Naive thymus-derived CD4-positive, alpha-beta T cell (primary cell): Measurements from ENCODE around the gene KIAA1671. TPM values are rescaled to one million over a fixed set of nuclear protein-coding genes. Genes with fewer than 3 reads are reported as not detected.
"Not testable (repeated sequence)": the region's sequence is repeated elsewhere in the genome, so short reads cannot be mapped to it uniquely, and the experiment has no call there.

ENCODE experiments used
- ATAC-seq: fragments of 150-1000 bp; cut with Tn5 transposase; 2 replicates; pipeline ENCODE4 v1.10.0; 2021; ENCODE audit warnings: mild to moderate bottlenecking, moderate library complexity
- CTCF ChIA-PET: fragments of 350-600 bp; sonication (Branson Sonifier 250); formaldehyde crosslinking; loops from one replicate; lab custom pipeline; 2021; ENCODE audit warnings: antibody characterized with exemption; lab: Charles Lee
- POLR2A ChIA-PET: fragments of 350-600 bp; sonication (Branson Sonifier 250); formaldehyde crosslinking; loops from one replicate; lab custom pipeline; 2021; ENCODE audit warnings: antibody characterized with exemption, inconsistent platforms; lab: Charles Lee
- DNase-seq, 9 donors: peaks; one replicate each; pipeline versions ENCODE4 v3.0.0 to v3.0.0-alpha.2; 2020 to 2022; ENCODE audit warnings: mixed read lengths in 1 of 9
- H3K27ac ChIP-seq: one replicate; pipeline ENCODE4 v1.7.0; 2013; ENCODE audit warnings: mild to moderate bottlenecking, low read depth, low read length, moderate library complexity
- H3K27me3 ChIP-seq, 2 donors: one replicate each; pipeline ENCODE4 v1.7.0; 2013; ENCODE audit warnings: low read length in 2 of 2, mild to moderate bottlenecking in 2 of 2, moderate library complexity in 2 of 2; ENCODE audit not compliant: control insufficient read depth in 2 of 2, insufficient read depth in 2 of 2
- H3K36me3 ChIP-seq, 3 experiments: 1 replicate in 2 of 3; 2 replicates in 1 of 3; pipeline ENCODE4 v1.7.0; 2013; ENCODE audit warnings: low read length in 3 of 3, mild to moderate bottlenecking in 3 of 3, moderate library complexity in 1 of 3; ENCODE audit not compliant: insufficient read depth in 3 of 3, control insufficient read depth in 2 of 3
- H3K4me1 ChIP-seq, 2 donors: one replicate each; pipeline ENCODE4 v1.7.0; 2013; ENCODE audit warnings: low read length in 2 of 2, mild to moderate bottlenecking in 2 of 2, moderate library complexity in 1 of 2; ENCODE audit not compliant: control insufficient read depth in 2 of 2, insufficient read depth in 2 of 2
- H3K4me3 ChIP-seq: 2 replicates; pipeline ENCODE4 v1.7.0; 2013; ENCODE audit warnings: mild to moderate bottlenecking, low read length
- H3K9me3 ChIP-seq, 3 experiments: 1 replicate in 2 of 3; 2 replicates in 1 of 3; pipeline ENCODE4 v1.7.0; 2013; ENCODE audit warnings: low read length in 3 of 3; ENCODE audit not compliant: control insufficient read depth in 2 of 3
- H3K27ac Mint-ChIP-seq, 9 donors: one replicate each; pipeline ENCODE4 v1.8.0; 2020 to 2022; ENCODE audit warnings: mixed read lengths in 9 of 9, mild to moderate bottlenecking in 8 of 9, moderate library complexity in 5 of 9, inconsistent platforms in 2 of 9
- H3K27me3 Mint-ChIP-seq, 5 donors: one replicate each; pipeline ENCODE4 v1.8.0; 2021 to 2022; ENCODE audit warnings: mixed read lengths in 5 of 5, mild to moderate bottlenecking in 1 of 5
- H3K36me3 Mint-ChIP-seq, 5 donors: one replicate each; pipeline ENCODE4 v1.8.0; 2020 to 2022; ENCODE audit warnings: mixed read lengths in 5 of 5, mild to moderate bottlenecking in 3 of 5, inconsistent platforms in 1 of 5
- H3K4me1 Mint-ChIP-seq, 7 donors: one replicate each; pipeline ENCODE4 v1.8.0; 2020 to 2022; ENCODE audit warnings: mixed read lengths in 7 of 7, mild to moderate bottlenecking in 3 of 7, inconsistent platforms in 1 of 7
- H3K4me3 Mint-ChIP-seq, 10 donors: one replicate each; pipeline ENCODE4 v1.8.0; 2020 to 2022; ENCODE audit warnings: mild to moderate bottlenecking in 10 of 10, mixed read lengths in 10 of 10, moderate library complexity in 6 of 10, inconsistent platforms in 2 of 10
- H3K9me3 Mint-ChIP-seq, 11 donors: one replicate each; pipeline ENCODE4 v1.8.0; 2020 to 2022; ENCODE audit warnings: mixed read lengths in 11 of 11, mild to moderate bottlenecking in 4 of 11, inconsistent platforms in 1 of 11, moderate library complexity in 1 of 11
- intact Hi-C, 2 donors: fragments of 100-400 bp; cut with micrococcal nuclease; formaldehyde crosslinking; loops; one replicate each; pipeline ENCODE4 v1.15.1; 2023
- polyA plus RNA-seq, 2 donors: library from polyadenylated mRNA; unstranded; fragments of 300-500 nt; fragmentation: Illumina TruSeq; gene quantifications; one replicate each; pipeline ENCODE4 v1.2.3, GENCODE V29; 2021
- total RNA-seq, 6 experiments: library from RNA in 5 of 6; stranded (reverse) in 5 of 6; gene quantifications; 1 replicate in 5 of 6; 2 replicates in 1 of 6; pipeline ENCODE4 v1.2.3 and lab custom pipeline; 2021 to 2026

Gene KIAA1671
- total and polyA plus RNA-seq, 7 experiments from 2014 or later, result 0.47 to 19.0 (median 4.2) TPM

DNA sequence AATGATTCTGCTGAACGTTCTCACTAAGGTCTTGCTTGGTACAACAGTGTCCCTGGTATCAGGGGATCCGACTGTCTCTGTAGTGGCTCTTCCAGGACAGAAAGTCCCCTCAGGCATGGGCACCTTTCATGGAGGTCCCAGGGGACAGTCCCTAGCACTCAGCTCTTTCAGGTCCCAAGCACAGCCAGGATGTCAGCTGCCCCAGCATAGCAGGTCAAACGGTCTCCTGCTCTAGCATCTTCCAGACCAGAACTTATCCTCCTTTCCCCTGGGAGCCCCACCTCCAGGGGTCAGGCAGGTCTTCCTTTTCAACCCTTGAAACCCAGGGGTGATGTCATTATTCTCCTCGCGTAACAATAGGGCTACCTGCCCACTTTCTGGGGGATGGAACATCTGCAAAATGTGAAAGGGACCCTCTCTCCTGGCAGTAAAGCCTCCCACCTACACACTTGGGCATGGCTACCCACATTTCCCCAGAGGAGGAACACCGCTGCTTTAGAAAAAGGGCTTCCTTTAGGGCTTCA, 222.4 kb downstream of the KIAA1671 start:
- POLR2A ChIA-PET, result no interaction called here

DNA sequence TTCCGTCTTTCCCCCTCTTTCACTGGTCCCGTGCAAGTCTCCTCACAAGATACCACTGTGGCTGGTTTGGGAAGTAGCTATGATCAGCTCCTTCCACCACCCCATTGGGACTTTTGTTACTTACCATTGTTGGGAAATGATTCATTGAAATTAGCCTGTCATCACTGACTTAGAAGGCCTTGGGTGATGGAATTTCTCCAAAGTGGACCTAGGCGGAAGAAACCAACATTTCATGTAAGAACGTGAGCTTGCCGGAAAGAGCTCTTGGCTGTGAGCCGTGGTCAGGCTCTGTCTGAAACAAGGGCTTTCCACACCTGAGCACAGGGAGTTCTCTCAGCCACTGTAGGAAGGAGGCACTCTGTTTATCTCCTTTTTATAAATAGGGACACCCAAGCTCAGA, 223.7 kb downstream of the KIAA1671 start:
- Histone ChIP-seq H3K27me3 (no peaks in the 10 kb centered on the region), H3K9me3 (peaks cover 0 to 6% (median 0%) of the 10 kb centered on the region in 3 experiments), H3K27ac (no peak overlapping the region), H3K4me1 (no peaks in the 10 kb centered on the region), H3K36me3 (peaks cover 0 to 24% (median 0%) of the 10 kb centered on the region in 3 experiments), H3K4me3 (no peak overlapping the region)
- POLR2A ChIA-PET, result no interaction called here
- DNase-seq (no peak), ATAC-seq (no peak)
- Mint-ChIP-seq H3K4me1 (no peaks in the 10 kb centered on the region), H3K9me3 (peaks cover 0 to 8% (median 3%) of the 10 kb centered on the region in 11 donors), H3K27ac (no peak overlapping the region), H3K27me3 (no peaks in the 10 kb centered on the region), H3K36me3 (peaks cover 3 to 34% (median 22%) of the 10 kb centered on the region in 5 donors), H3K4me3 (no peak overlapping the region)
- intact Hi-C loops, result no loop called here
- CTCF ChIA-PET, result no interaction called here

More for the DNA sequence above, 222.4 kb downstream of the KIAA1671 start:
- intact Hi-C loops, result loop anchor here in 1 of 2 donors (5.0 kb wide), 1 partner anchor 238 kb away; no protein-coding TSS in a partner anchor
- no peaks in the 10 kb centered on the region for H3K4me1 Mint-ChIP-seq
- peaks cover 0 to 7% (median 3%) of the 10 kb centered on the region in 11 donors for H3K9me3 Mint-ChIP-seq
- peaks cover 3 to 32% (median 22%) of the 10 kb centered on the region in 5 donors for H3K36me3 Mint-ChIP-seq
- CTCF ChIA-PET, result no interaction called here
- no peak overlapping the region for H3K4me3 ChIP-seq
- H3K9me3 ChIP-seq, result peaks cover 0 to 6% (median 0%) of the 10 kb centered on the region in 3 experiments
- no peaks in the 10 kb centered on the region for H3K27me3 Mint-ChIP-seq
- DNase-seq, result no peak
- H3K27ac ChIP-seq, result no peak overlapping the region
- peaks cover 0 to 24% (median 0%) of the 10 kb centered on the region in 3 experiments for H3K36me3 ChIP-seq
- no peaks in the 10 kb centered on the region for H3K27me3 ChIP-seq
- no peak overlapping the region for H3K27ac Mint-ChIP-seq
- H3K4me1 ChIP-seq, result no peaks in the 10 kb centered on the region
- H3K4me3 Mint-ChIP-seq, result no peak overlapping the region
- ATAC-seq, result no peak

DNA sequence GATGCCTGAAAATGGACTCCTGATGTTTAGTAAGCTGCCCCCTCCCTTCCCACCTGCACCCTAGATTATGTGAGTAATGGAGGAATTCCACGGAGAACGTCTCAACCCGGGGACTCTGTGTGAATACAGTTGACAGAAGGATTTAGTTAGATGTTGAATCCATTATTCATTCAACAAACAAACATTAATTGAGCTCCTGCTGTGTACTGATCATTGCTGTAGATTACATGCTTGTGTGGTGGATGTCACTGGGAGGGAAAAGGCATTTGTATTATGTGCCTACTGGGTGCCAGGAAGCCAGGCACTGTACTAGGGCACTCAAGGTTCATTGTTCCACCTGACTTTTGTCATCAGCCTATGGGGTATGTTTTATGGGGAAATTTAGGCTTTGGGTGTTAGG, 224.3 kb downstream of the KIAA1671 start:
- DNase-seq (no peak), ATAC-seq (no peak)
- Histone ChIP-seq H3K9me3 (peaks cover 0 to 6% (median 0%) of the 10 kb centered on the region in 3 experiments), H3K4me3 (no peak overlapping the region), H3K27me3 (no peaks in the 10 kb centered on the region), H3K4me1 (no peaks in the 10 kb centered on the region), H3K27ac (no peak overlapping the region), H3K36me3 (peaks cover 0 to 24% (median 0%) of the 10 kb centered on the region in 3 experiments)
- intact Hi-C loops, result no loop called here
- ChIA-PET POLR2A (interaction anchor here (0.8 kb wide), 1 partner anchor 107 kb away, joined by 3 read pairs; no protein-coding TSS in a partner anchor), CTCF (no interaction called here)
- Mint-ChIP-seq H3K4me1 (no peaks in the 10 kb centered on the region), H3K9me3 (peaks cover 0 to 8% (median 3%) of the 10 kb centered on the region in 11 donors), H3K36me3 (peaks cover 3 to 39% (median 22%) of the 10 kb centered on the region in 5 donors), H3K27me3 (no peaks in the 10 kb centered on the region), H3K27ac (no peak overlapping the region), H3K4me3 (no peak overlapping the region)

DNA sequence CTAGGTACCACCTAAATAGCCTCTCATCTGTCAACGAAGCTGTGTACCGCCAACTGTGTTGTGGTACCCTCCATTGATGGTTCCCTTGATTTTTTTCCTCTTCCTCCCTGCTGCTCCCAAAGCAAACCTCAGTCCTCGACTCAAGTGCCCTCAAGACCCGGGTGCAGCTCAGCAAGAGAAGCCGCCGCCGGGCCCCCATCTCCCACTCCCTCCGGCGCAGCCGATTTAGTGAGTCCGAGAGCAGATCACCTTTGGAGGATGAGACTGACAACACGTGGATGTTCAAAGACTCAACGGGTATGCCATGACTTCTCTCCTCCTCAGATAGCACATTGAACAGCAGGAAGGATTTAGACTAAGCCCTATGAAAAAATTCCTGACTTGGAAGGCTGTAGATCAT, 224.7 kb downstream of the KIAA1671 start:
- no peaks in the 10 kb centered on the region for H3K27me3 ChIP-seq
- no peak overlapping the region for H3K4me3 ChIP-seq
- no peak for ATAC-seq
- ChIA-PET POLR2A (interaction anchor here (0.8 kb wide), 1 partner anchor 106 kb away, joined by 3 read pairs; no protein-coding TSS in a partner anchor), CTCF (no interaction called here)
- H3K9me3 ChIP-seq, result peaks cover 0 to 6% (median 0%) of the 10 kb centered on the region in 3 experiments
- Mint-ChIP-seq H3K36me3 (peaks cover 4 to 41% (median 24%) of the 10 kb centered on the region in 5 donors), H3K27ac (no peak overlapping the region), H3K9me3 (peaks cover 0 to 8% (median 3%) of the 10 kb centered on the region in 11 donors), H3K4me1 (no peaks in the 10 kb centered on the region), H3K27me3 (no peaks in the 10 kb centered on the region), H3K4me3 (no peak overlapping the region)
- intact Hi-C loops, result no loop called here
- H3K36me3 ChIP-seq, result peaks cover 0 to 24% (median 0%) of the 10 kb centered on the region in 3 experiments
- H3K4me1 ChIP-seq, result no peaks in the 10 kb centered on the region
- no peak for DNase-seq
- no peak overlapping the region for H3K27ac ChIP-seq

DNA sequence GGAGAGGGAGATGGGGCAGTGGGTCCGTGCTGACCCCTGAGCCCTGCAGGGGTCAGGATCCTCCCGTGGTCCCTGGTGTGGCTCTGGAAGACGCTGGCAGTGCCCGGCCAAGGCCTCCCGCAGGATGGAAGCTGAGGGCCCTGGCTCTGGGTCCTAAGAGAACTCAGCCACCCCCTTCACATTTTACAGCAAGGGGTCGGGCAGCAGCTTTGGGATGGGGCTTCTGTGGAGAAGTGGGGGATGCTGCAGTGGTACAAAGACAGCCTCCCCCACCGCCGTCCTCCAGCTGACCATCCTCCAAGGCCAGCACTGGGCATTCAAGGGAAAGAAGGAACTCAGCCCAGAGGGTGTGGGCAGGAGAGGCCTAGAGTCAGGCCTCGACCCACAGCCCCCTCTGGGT, 225.4 kb downstream of the KIAA1671 start:
- no peak for DNase-seq
- CTCF ChIA-PET, result no interaction called here

DNA sequence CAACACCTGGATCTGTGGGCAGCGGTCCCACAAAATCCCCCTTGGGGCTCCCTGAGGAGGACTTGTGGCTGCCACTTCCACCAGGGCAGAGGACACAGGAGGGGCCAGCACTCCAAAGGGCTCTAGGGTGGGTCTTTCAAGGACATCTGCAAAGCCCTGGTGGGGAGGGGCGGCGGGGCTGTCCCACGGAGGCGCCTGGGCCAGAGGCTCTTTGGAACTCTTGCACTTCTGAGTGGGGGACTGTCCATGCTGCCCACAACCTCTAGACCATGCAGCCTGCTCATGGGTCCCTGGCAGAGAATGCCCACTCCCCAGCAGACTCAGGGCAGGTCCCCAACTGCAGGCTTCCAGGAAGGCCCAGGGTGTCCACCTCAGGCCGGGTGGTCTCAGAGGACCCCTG, 225.8 kb downstream of the KIAA1671 start:
- H3K36me3 ChIP-seq, result peaks cover 0 to 24% (median 0%) of the 10 kb centered on the region in 3 experiments
- H3K9me3 Mint-ChIP-seq, H3K27me3 Mint-ChIP-seq, POLR2A ChIA-PET, DNase-seq, H3K9me3 ChIP-seq, H3K4me3 ChIP-seq, H3K27ac ChIP-seq, H3K27me3 ChIP-seq, intact Hi-C loops, H3K4me1 ChIP-seq, H3K4me1 Mint-ChIP-seq, CTCF ChIA-PET: not testable (repeated sequence)
- Mint-ChIP-seq H3K4me3 (peak overlapping the region in 6 of 10 donors; percentile 49 to 82 (median 63)), H3K27ac (peak overlapping the region in 3 of 9 donors; percentile 53 to 81 (median 72)), H3K36me3 (peaks cover 7 to 47% (median 27%) of the 10 kb centered on the region in 5 donors)
- ATAC-seq, result peak; percentile 30

More for the DNA sequence above, 225.4 kb downstream of the KIAA1671 start:
- Mint-ChIP-seq H3K4me3 (no peak overlapping the region), H3K9me3 (peaks cover 0 to 8% (median 3%) of the 10 kb centered on the region in 11 donors), H3K36me3 (peaks cover 7 to 44% (median 27%) of the 10 kb centered on the region in 5 donors), H3K4me1 (no peaks in the 10 kb centered on the region), H3K27me3 (no peaks in the 10 kb centered on the region), H3K27ac (no peak overlapping the region)
- no peak overlapping the region for H3K4me3 ChIP-seq
- no peaks in the 10 kb centered on the region for H3K27me3 ChIP-seq
- peaks cover 0 to 6% (median 0%) of the 10 kb centered on the region in 3 experiments for H3K9me3 ChIP-seq
- H3K36me3 ChIP-seq, result peaks cover 0 to 24% (median 0%) of the 10 kb centered on the region in 3 experiments
- POLR2A ChIA-PET, result no interaction called here
- H3K4me1 ChIP-seq, result no peaks in the 10 kb centered on the region
- intact Hi-C loops, result no loop called here
- no peak for ATAC-seq
- H3K27ac ChIP-seq, result no peak overlapping the region
